Neural cell (in vitro differentiated cells): ENCODE measurements around the gene PRKG1. TPM values are rescaled to one million over a fixed set of nuclear protein-coding genes. Genes with fewer than 3 reads are reported as not detected.
"Not testable (repeated sequence)": the region's sequence is repeated elsewhere in the genome, so short reads cannot be mapped to it uniquely, and the experiment has no call there.

Experiments
- H2AFZ ChIP-seq: fragments of 200-600, 300-800 bp; sonication (generic), shearing (Covaris generic); 2 replicates; pipeline ENCODE4 v1.6.0; 2014; ENCODE audit warnings: low read depth, mild to moderate bottlenecking, antibody characterized with exemption, low read length, moderate library complexity
- H3F3A ChIP-seq: fragments of 200-600 bp; shearing (Covaris generic); 2 replicates; pipeline ENCODE4 v1.6.1; 2016; ENCODE audit warnings: mild to moderate bottlenecking, moderate library complexity, mixed read lengths, antibody characterized with exemption, low read length; ENCODE audit not compliant: insufficient read depth, poor library complexity, severe bottlenecking
- H3K27ac ChIP-seq: fragments of 200-600, 300-800 bp; sonication (generic), shearing (Covaris generic); 2 replicates; pipeline ENCODE4 v1.5.1; 2014; ENCODE audit warnings: mild to moderate bottlenecking, low read length, moderate library complexity
- H3K27me3 ChIP-seq: fragments of 300-800, 200-600 bp; sonication (generic), shearing (Covaris generic); 2 replicates; pipeline ENCODE4 v1.6.0; 2014; ENCODE audit warnings: mild to moderate bottlenecking, low read depth, low read length, moderate library complexity; ENCODE audit not compliant: insufficient read depth
- H3K36me3 ChIP-seq: fragments of 300-800, 200-600 bp; sonication (generic), shearing (Covaris generic); 2 replicates; pipeline ENCODE4 v1.5.1; 2014; ENCODE audit warnings: mild to moderate bottlenecking, antibody characterized with exemption, low read length, moderate library complexity; ENCODE audit not compliant: insufficient read depth
- H3K4me2 ChIP-seq: fragments of 300-800, 200-600 bp; sonication (generic), shearing (Covaris generic); 2 replicates; pipeline ENCODE4 v1.6.0; 2014; ENCODE audit warnings: mild to moderate bottlenecking, low read length
- H3K4me3 ChIP-seq: fragments of 300-800, 200-600 bp; sonication (generic), shearing (Covaris generic); 2 replicates; pipeline ENCODE4 v1.5.1; 2014; ENCODE audit warnings: mild to moderate bottlenecking, low read length, moderate library complexity
- H3K79me2 ChIP-seq: fragments of 200-600 bp; shearing (Covaris generic); replicated peaks from 2 replicates; pipeline ENCODE4 v1.6.0; 2014; ENCODE audit warnings: mild to moderate bottlenecking, low read length, moderate library complexity; ENCODE audit not compliant: insufficient read depth
- H3K9ac ChIP-seq: fragments of 300-800, 200-600 bp; sonication (generic), shearing (Covaris generic); 2 replicates; pipeline ENCODE4 v1.6.1; 2016; ENCODE audit warnings: mild to moderate bottlenecking, low read length, mixed read lengths
- H3K9me2 ChIP-seq: fragments of 200-600 bp; shearing (Covaris generic); 2 replicates; pipeline ENCODE4 v1.6.1; 2016; ENCODE audit warnings: mild to moderate bottlenecking, low read length, mixed read lengths; ENCODE audit not compliant: insufficient read depth
- H3K9me3 ChIP-seq: fragments of 200-600, 300-800 bp; sonication (generic), shearing (Covaris generic); 2 replicates; pipeline ENCODE4 v1.6.1; 2016; ENCODE audit warnings: mild to moderate bottlenecking, mixed run types, low read length, moderate library complexity, mixed read lengths
- H4K20me1 ChIP-seq: fragments of 200-600 bp; shearing (Covaris generic); 2 replicates; pipeline ENCODE4 v1.6.1; 2016; ENCODE audit warnings: mild to moderate bottlenecking, mixed run types; ENCODE audit not compliant: insufficient read depth
- EP300 ChIP-seq: fragments of 450-650 bp; conservative IDR thresholded peaks from 2 replicates; pipeline ENCODE4 v1.6.1; 2014; ENCODE audit warnings: antibody characterized with exemption, mild to moderate bottlenecking, moderate library complexity; ENCODE audit not compliant: poor library complexity, severe bottlenecking
- EZH2 ChIP-seq: fragments of 200-600, 300-800 bp; shearing (Covaris generic), sonication (generic); IDR thresholded peaks from 2 replicates; pipeline ENCODE4 v1.6.1; 2014; ENCODE audit warnings: antibody characterized with exemption, low read length, borderline replicate concordance, mild to moderate bottlenecking; ENCODE audit not compliant: insufficient read depth, poor library complexity, severe bottlenecking
- MXI1 ChIP-seq: fragments of 450-650 bp; conservative IDR thresholded peaks from 2 replicates; pipeline ENCODE4 v1.6.1; 2014; ENCODE audit warnings: antibody characterized with exemption, mild to moderate bottlenecking; ENCODE audit not compliant: poor library complexity, severe bottlenecking
- POLR2AphosphoS5 ChIP-seq: IDR thresholded peaks from 2 replicates; pipeline ENCODE4 v1.6.1; 2012
- RAD21 ChIP-seq: fragments of 450-650 bp; conservative IDR thresholded peaks from 2 replicates; pipeline ENCODE4 v1.6.1; 2014; ENCODE audit warnings: antibody characterized with exemption, mild to moderate bottlenecking, moderate library complexity
- SMC3 ChIP-seq: fragments of 450-650 bp; conservative IDR thresholded peaks from 2 replicates; pipeline ENCODE4 v1.6.1; 2014; ENCODE audit warnings: antibody characterized with exemption, mild to moderate bottlenecking, moderate library complexity; ENCODE audit not compliant: poor library complexity
- TAF1 ChIP-seq: IDR thresholded peaks from 2 replicates; pipeline ENCODE4 v1.6.1; 2012; ENCODE audit warnings: low read depth
- polyA plus RNA-seq: library from polyadenylated mRNA; depleted of rRNA; stranded (reverse); fragments of >200 nt; gene quantifications from 2 replicates; pipeline ENCODE4 v1.2.3, GENCODE V29; 2014
- TF ChIP-seq, protein P1 (sequence below): IDR thresholded peaks from 2 replicates; pipeline ENCODE4 v1.6.1; 2012; ENCODE audit warnings: borderline replicate concordance
- TF ChIP-seq, protein P2 (sequence below): fragments of 450-650 bp; IDR thresholded peaks from 2 replicates; pipeline ENCODE4 v1.5.1; 2014; ENCODE audit warnings: antibody characterized with exemption, mild to moderate bottlenecking, moderate library complexity; ENCODE audit not compliant: poor library complexity, severe bottlenecking

Gene PRKG1
- polyA plus RNA-seq, 1 donor from 2014 or later, result 2.2 TPM

- H3F3A ChIP-seq, H3K36me3 ChIP-seq, H4K20me1 ChIP-seq, H3K27me3 ChIP-seq, H3K27ac ChIP-seq, H3K9ac ChIP-seq, H3K9me3 ChIP-seq, H3K9me2 ChIP-seq, H3K4me2 ChIP-seq, H2AFZ ChIP-seq, H3K79me2 ChIP-seq: not testable (repeated sequence)
- peak overlapping the region; percentile 45 for H3K4me3 ChIP-seq
Observed at GRCh38 chr10:52233351-52233991, 1159.2 kb downstream of the PRKG1 start.

- Histone ChIP-seq H3F3A (no peaks in the 10 kb centered on the region), H3K79me2 (no peaks in the 10 kb centered on the region), H3K9me2 (no peaks in the 10 kb centered on the region), H3K4me3 (no peak overlapping the region), H3K27me3 (no peaks in the 10 kb centered on the region), H4K20me1 (no peaks in the 10 kb centered on the region), H3K4me2 (no peak overlapping the region), H3K27ac (no peak overlapping the region), H3K36me3 (no peaks in the 10 kb centered on the region), H3K9ac (no peak overlapping the region), H3K9me3 (no peaks in the 10 kb centered on the region), H2AFZ (no peak overlapping the region)
- TF ChIP-seq EZH2 (no peak), SMC3 (no peak), RAD21 (no peak), MXI1 (no peak), EP300 (no peak)
- TF ChIP-seq, protein P1, sequence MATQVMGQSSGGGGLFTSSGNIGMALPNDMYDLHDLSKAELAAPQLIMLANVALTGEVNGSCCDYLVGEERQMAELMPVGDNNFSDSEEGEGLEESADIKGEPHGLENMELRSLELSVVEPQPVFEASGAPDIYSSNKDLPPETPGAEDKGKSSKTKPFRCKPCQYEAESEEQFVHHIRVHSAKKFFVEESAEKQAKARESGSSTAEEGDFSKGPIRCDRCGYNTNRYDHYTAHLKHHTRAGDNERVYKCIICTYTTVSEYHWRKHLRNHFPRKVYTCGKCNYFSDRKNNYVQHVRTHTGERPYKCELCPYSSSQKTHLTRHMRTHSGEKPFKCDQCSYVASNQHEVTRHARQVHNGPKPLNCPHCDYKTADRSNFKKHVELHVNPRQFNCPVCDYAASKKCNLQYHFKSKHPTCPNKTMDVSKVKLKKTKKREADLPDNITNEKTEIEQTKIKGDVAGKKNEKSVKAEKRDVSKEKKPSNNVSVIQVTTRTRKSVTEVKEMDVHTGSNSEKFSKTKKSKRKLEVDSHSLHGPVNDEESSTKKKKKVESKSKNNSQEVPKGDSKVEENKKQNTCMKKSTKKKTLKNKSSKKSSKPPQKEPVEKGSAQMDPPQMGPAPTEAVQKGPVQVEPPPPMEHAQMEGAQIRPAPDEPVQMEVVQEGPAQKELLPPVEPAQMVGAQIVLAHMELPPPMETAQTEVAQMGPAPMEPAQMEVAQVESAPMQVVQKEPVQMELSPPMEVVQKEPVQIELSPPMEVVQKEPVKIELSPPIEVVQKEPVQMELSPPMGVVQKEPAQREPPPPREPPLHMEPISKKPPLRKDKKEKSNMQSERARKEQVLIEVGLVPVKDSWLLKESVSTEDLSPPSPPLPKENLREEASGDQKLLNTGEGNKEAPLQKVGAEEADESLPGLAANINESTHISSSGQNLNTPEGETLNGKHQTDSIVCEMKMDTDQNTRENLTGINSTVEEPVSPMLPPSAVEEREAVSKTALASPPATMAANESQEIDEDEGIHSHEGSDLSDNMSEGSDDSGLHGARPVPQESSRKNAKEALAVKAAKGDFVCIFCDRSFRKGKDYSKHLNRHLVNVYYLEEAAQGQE, result no peak
- TF ChIP-seq, protein P2, sequence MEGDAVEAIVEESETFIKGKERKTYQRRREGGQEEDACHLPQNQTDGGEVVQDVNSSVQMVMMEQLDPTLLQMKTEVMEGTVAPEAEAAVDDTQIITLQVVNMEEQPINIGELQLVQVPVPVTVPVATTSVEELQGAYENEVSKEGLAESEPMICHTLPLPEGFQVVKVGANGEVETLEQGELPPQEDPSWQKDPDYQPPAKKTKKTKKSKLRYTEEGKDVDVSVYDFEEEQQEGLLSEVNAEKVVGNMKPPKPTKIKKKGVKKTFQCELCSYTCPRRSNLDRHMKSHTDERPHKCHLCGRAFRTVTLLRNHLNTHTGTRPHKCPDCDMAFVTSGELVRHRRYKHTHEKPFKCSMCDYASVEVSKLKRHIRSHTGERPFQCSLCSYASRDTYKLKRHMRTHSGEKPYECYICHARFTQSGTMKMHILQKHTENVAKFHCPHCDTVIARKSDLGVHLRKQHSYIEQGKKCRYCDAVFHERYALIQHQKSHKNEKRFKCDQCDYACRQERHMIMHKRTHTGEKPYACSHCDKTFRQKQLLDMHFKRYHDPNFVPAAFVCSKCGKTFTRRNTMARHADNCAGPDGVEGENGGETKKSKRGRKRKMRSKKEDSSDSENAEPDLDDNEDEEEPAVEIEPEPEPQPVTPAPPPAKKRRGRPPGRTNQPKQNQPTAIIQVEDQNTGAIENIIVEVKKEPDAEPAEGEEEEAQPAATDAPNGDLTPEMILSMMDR, result no peak
Observed at GRCh38 chr10:52239771-52240170, 1165.5 kb downstream of the PRKG1 start.

- Histone ChIP-seq H4K20me1 (no peaks in the 10 kb centered on the region), H3K79me2 (no peaks in the 10 kb centered on the region), H3F3A (no peaks in the 10 kb centered on the region), H3K9me2 (no peaks in the 10 kb centered on the region), H3K36me3 (no peaks in the 10 kb centered on the region), H3K4me2 (no peak overlapping the region), H3K9ac (no peak overlapping the region), H3K27ac (no peak overlapping the region), H3K27me3 (no peaks in the 10 kb centered on the region), H3K4me3 (no peak overlapping the region), H3K9me3 (no peaks in the 10 kb centered on the region), H2AFZ (no peak overlapping the region)
- no peak for TF ChIP-seq POLR2AphosphoS5
- TF ChIP-seq SMC3, result no peak
- TF ChIP-seq RAD21, result no peak
- TF ChIP-seq EP300, result no peak
- TF ChIP-seq EZH2, result no peak
- TF ChIP-seq MXI1, result no peak
- TF ChIP-seq, protein P2, result no peak
- TF ChIP-seq, protein P1, result no peak
- TF ChIP-seq TAF1, result no peak
Observed at GRCh38 chr10:52245547-52245946, 1171.3 kb downstream of the PRKG1 start.
